Gastroesophageal sphincter (tissue), 3 donors: ENCODE data around the gene PIAS4.

Source experiments
- EP300 ChIP-seq: sonication (generic); formaldehyde crosslinking; IDR thresholded peaks from one replicate; pipeline ENCODE4 v1.6.1; 2017; ENCODE audit warnings: antibody characterized with exemption, mild to moderate bottlenecking
- POLR2A ChIP-seq, 2 donors: fragments of 450-650 bp; IDR thresholded peaks; one replicate each; pipeline ENCODE4 v1.6.1; 2017; ENCODE audit warnings: antibody characterized with exemption in 2 of 2, mild to moderate bottlenecking in 2 of 2, moderate library complexity in 1 of 2
- POLR2AphosphoS5 ChIP-seq: sonication (generic); formaldehyde crosslinking; IDR thresholded peaks from one replicate; pipeline ENCODE4 v1.6.1; 2017; ENCODE audit warnings: antibody characterized with exemption
- TF ChIP-seq, protein P1 (sequence below), 4 experiments: fragments of 200-600 bp in 2 of 4; fragments of 450-650 bp in 2 of 4; sonication (generic) in 1 of 4; IDR thresholded peaks; one replicate each; pipeline ENCODE4 v1.5.1; 2017 to 2019; ENCODE audit warnings: antibody characterized with exemption in 4 of 4, mild to moderate bottlenecking in 2 of 4, moderate library complexity in 2 of 4

GRCh38 chr19:3979674-3980352 lies 27.7 kb upstream of the PIAS4 start:
- TF ChIP-seq, protein P1, sequence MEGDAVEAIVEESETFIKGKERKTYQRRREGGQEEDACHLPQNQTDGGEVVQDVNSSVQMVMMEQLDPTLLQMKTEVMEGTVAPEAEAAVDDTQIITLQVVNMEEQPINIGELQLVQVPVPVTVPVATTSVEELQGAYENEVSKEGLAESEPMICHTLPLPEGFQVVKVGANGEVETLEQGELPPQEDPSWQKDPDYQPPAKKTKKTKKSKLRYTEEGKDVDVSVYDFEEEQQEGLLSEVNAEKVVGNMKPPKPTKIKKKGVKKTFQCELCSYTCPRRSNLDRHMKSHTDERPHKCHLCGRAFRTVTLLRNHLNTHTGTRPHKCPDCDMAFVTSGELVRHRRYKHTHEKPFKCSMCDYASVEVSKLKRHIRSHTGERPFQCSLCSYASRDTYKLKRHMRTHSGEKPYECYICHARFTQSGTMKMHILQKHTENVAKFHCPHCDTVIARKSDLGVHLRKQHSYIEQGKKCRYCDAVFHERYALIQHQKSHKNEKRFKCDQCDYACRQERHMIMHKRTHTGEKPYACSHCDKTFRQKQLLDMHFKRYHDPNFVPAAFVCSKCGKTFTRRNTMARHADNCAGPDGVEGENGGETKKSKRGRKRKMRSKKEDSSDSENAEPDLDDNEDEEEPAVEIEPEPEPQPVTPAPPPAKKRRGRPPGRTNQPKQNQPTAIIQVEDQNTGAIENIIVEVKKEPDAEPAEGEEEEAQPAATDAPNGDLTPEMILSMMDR (IDR thresholded peaks at IDR 0.05), result no peak
- TF ChIP-seq POLR2A (IDR thresholded peaks at IDR 0.05), result no peak
- TF ChIP-seq EP300, result no peak
- no peak for TF ChIP-seq POLR2AphosphoS5
